NCI-H1436 treated with DMSO at 0.1 percent for 48 hours (cell line): ENCODE measurements around the gene RALGPS1.
"Not testable (repeated sequence)": the region's sequence is repeated elsewhere in the genome, so short reads cannot be mapped to it uniquely, and the experiment has no call there.

Source experiments
- DNase-seq: peaks from one replicate; lab custom pipeline; 2025; lab: John Stamatoyannopoulos, UW

RALGPS1 gene

GRCh38 chr9:126989847-126990842 lies 75.6 kb downstream of the RALGPS1 start:
- no peak for DNase-seq

GRCh38 chr9:126991183-126991582 lies 76.6 kb downstream of the RALGPS1 start:
- DNase-seq: no peak

GRCh38 chr9:126992427-126992826 lies 77.8 kb downstream of the RALGPS1 start:
- no peak for DNase-seq

GRCh38 chr9:126999315-127000068 lies 84.9 kb downstream of the RALGPS1 start:
- DNase-seq: no peak

- no peak for DNase-seq
Observed at GRCh38 chr9:127004946-127005769, 90.6 kb downstream of the RALGPS1 start.

GRCh38 chr9:127005770-127006314 lies 91.3 kb downstream of the RALGPS1 start:
- DNase-seq: no peak

- no peak for DNase-seq
Observed at GRCh38 chr9:127007638-127008037, 93.1 kb downstream of the RALGPS1 start.

GRCh38 chr9:127008076-127008475 lies 93.5 kb downstream of the RALGPS1 start:
- DNase-seq: no peak

- DNase-seq: no peak
Observed at GRCh38 chr9:127011772-127012171, 97.2 kb downstream of the RALGPS1 start.

GRCh38 chr9:127012250-127012649 lies 97.7 kb downstream of the RALGPS1 start:
- DNase-seq: no peak

- DNase-seq: no peak
Observed at GRCh38 chr9:127013597-127013996, 99.0 kb downstream of the RALGPS1 start.

- DNase-seq: no peak
Observed at GRCh38 chr9:127014216-127014909, 99.8 kb downstream of the RALGPS1 start.

- DNase-seq: no peak
Observed at GRCh38 chr9:127014910-127015540, 100.4 kb downstream of the RALGPS1 start.

GRCh38 chr9:127015921-127016512 lies 101.4 kb downstream of the RALGPS1 start:
- DNase-seq: no peak

GRCh38 chr9:127017979-127018378 lies 103.4 kb downstream of the RALGPS1 start:
- DNase-seq: not testable (repeated sequence)

GRCh38 chr9:127018935-127019334 lies 104.4 kb downstream of the RALGPS1 start:
- DNase-seq: no peak

GRCh38 chr9:127020036-127020801 lies 105.6 kb downstream of the RALGPS1 start:
- no peak for DNase-seq

- DNase-seq: no peak
Observed at GRCh38 chr9:127020802-127021078, 106.2 kb downstream of the RALGPS1 start.

GRCh38 chr9:127021664-127022363 lies 107.2 kb downstream of the RALGPS1 start:
- DNase-seq: no peak
